ENCODE results near the gene RNU6-9.

Gene RNU6-9

DNA sequence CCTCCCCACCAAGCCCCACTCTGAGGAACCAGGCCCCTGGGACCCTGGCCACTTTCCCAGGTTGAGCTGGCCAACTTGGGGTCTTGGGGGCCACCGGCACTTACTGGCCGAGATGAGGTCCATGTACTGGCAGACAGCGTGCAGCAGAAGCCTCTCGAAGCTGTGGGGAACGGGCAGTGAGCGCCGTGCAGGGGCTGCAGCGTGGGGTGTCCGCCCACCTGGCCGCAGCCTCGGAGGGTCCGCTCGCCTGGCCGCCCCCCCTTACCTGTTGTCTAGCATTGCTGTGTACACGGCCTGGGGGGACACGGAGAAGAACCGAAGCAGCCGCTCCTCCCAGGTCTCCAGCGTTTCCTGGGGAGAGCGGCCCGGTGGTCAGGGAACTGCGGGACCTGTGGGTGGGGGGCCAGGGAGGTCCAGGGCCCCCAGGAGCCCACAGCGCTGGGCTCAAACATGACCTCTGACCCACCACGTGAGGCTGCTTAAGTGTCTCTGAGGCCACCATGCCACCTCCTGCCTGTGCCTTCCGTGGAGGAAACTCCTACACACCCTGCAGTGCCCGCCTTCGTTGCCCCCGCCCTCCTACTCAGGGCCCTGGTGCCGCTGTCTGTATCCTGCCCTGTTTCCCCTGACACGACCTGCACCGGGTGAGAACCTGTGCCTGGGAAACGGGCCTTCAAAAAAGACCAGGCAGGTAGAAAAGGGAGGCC, 6.2 kb downstream of the RNU6-9 start:
- DNase-seq = no peak

DNA sequence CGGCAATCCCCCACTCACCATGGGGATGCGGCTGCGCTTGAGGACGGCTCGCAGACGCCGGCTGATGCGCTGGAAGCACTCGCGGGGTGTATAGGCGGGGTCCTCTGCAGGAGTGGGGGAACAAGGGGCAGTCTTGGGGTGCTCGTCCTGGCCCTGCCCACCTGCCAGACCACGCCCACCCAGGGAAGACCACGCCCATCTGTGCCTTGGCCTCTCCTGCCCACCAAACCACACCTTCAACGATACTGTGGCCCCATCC, 6.7 kb downstream of the RNU6-9 start:
- no peak for DNase-seq

- no peak for DNase-seq
Observed at GRCh38 chr19:900302-901111, 7.2 kb downstream of the RNU6-9 start.

GRCh38 chr19:901216-902092, 8.2 kb downstream of the RNU6-9 start:
- no peak for DNase-seq

- no peak for DNase-seq
Observed at GRCh38 chr19:902093-902370, 8.7 kb downstream of the RNU6-9 start.

DNA sequence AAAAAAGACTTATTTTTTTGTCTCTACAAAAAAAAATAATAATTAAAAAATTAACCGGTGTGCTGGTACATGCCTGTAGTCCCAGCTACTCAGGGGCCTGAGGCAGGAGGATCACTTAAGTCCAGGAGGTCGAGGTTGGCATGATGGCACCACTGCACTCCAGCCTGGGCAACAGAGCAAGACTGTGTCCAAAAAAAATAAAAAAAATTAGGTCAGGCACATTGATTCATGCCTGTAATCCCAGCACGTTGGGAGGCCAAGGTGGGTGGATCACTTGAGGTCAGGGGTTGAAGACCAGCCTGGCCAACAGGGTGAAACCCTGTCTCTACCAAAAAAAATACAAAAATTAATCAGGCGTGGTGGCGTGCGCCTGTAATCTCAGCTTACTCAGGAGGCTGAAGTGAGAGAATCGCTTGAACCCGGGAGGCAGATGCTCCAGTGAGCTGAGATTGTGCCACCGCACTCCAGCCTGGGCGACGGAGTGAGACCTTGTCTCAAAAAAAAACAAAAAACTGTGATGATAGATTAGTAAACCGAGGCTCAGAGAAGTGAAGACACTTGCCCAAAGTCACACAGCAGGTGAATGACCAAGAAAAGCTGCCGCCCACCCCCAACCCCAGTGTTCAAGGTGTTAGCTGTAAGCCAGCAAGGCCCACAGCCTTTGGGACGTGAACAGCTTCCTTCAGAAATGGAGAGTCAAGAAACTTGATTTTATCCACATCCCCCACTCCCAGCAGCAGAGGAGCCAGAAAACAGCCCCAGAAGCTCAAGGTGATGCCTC, 9.4 kb downstream of the RNU6-9 start:
- no peak for DNase-seq

- no peak for DNase-seq
Observed at GRCh38 chr19:903266-903797, 10.0 kb downstream of the RNU6-9 start.

DNA sequence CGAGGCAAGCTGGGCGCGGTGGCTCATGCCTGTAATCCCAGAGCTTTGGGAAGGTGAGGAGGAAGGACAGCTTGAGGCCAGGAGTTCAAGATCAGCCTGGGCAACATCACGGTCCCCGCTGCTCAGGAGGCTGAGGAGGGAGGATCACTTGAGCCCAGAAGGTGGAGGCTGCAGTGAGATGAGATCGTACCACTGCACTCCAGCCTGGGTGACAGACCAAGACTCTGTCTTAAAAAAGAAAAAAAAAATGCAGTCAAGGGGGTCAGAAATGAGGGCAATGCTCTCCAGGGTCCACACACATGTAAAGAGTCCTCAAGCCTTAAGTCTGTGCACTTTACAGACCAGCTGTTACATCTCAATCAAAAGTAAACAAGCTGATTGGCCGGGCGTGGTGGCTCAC, 11.3 kb downstream of the RNU6-9 start:
- DNase-seq = no peak

DNA sequence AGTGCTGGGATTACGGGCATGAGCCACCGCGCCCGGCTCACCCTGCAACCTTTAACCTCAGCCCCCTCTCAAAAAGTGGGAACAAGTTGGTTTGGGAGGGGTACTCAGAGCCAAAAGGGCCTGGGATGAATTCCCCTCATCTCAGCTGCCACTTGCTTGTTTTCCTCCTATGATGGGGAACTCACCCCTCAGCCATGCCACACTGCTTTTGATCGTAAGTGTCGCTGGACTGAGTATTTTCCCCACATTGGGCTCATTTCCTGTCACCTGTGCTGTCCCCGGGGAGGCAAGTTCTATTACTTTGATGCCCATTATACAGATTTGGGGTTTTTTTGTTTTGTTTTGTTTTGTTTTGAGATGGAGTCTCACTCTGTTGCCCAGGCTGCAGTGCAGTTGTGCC, 13.2 kb downstream of the RNU6-9 start:
- DNase-seq = no peak

DNA sequence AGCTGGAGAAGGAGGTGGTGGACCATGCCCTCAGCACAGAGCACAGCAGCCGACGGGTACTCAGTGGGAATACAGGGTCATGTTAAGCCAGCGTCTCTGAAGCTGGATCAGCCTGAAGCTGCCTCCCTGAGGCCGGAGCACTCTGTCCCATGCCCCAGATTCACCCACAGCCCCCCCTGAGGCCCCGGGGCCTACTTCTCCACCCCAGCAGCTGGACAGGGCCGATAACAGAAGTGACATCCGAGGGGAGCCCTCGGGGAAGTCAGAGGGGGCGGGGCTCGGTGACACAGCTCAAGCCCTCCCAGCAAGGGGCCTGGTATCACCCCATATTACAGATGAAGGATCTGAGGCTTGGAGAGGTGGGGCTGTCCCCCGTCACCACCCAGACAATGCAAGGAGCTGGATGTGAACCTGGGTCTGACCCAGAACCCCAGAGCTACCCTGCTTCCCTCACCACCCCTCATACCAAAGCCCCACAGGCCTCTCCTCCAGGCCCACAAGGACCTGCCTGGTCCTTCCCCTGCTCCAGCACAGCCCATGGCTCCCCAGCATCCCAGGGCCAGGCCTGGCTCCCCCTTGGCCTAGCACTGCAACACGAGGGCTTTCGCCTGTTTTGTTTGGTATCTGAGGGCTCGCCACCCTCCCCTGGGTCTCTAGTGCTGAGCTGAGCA, 14.0 kb downstream of the RNU6-9 start:
- no peak for DNase-seq

- DNase-seq = no peak
Observed at GRCh38 chr19:911197-912033, 18.1 kb downstream of the RNU6-9 start.

DNA sequence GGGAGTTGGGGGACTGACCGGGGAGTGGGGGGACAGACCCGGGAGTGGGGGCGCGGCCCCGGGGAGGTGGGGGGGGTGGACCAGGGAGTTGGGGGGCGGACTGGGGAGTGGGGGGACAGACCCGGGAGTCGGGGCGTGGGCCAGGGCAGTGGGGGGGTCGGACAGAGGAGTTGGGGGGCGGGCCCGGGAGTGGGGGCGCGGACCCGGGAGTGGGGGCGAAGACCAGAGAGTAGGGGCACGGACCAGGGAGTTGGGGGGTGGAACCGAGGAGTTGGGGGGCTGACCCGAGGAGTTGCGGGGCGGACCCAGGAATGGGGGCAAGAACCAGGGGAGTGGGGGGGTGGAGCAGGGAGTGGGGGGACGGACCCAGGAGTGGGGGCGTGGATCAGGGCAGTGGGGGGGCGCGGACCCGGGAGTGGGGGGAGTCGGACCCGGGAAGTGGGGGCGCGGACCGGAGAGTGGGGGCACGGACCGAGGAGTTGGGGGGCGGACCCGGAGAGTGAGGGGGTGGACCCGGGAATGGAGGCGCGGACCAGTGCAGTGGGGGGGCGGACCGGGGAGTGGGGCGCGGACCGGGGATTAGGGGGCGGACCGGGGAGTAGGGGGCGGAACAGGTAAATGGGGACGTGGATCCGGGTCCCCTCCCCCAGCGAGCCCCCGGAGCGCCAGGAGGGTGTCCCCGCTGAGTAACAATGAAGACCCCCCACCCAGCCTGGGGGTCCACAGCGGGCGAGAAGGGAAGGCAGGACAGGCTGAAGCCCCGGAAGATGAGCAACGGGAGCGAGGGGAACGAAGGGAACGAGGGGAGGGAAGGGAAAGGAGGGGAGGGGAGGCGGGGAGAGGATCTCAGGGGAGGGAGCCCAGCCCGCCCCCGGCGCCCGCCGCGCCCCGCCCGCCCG, 19.1 kb downstream of the RNU6-9 start:
- DNase-seq = no peak

- DNase-seq = peak; percentile 53
Observed at GRCh38 chr19:913080-913748, 19.9 kb downstream of the RNU6-9 start, which contains the start of gene R3HDM4. TSS of gene R3HDM4 (minus strand) at chr19:913219. CDS start at chr19:913157, 62 bp downstream.

DNA sequence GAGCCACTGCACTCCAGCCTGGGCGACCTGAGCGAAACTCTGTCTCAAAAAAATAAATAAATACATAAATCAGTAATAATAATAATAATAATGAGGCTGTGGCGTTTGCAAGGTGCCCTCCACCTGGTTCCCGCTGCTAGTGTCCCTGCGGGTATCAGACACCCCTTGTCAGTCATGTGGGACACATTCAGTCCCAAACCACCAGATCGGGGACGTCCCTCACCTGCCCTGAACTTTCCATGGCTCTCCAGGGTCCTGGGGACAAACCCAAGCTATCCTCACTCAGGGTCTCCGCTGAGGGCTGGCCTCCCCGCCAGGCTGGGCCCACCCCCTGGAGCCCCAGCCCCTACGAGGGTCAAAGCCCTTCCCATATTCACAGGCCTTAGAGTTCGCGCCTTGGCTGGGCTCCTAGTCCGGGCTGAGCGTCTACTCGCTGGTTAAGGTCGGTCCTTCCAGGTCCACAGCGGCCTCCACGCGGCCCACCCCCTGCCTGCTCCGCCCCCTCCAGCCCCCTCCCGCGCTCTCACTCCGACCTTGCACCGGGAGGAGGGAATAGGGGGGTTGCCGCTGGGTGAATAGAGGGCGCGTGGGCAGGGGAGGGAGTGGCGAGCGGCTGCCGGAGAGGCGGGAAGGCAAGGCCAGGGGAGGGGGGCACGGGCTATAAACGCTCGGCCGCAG, 23.5 kb downstream of the RNU6-9 start:
- no peak for DNase-seq

- no peak for DNase-seq
Observed at GRCh38 chr19:917323-918151, 24.3 kb downstream of the RNU6-9 start, which contains the start of gene KISS1R. TSS of gene KISS1R (plus strand) at chr19:917333. CDS start at chr19:917503, 170 bp downstream.

DNA sequence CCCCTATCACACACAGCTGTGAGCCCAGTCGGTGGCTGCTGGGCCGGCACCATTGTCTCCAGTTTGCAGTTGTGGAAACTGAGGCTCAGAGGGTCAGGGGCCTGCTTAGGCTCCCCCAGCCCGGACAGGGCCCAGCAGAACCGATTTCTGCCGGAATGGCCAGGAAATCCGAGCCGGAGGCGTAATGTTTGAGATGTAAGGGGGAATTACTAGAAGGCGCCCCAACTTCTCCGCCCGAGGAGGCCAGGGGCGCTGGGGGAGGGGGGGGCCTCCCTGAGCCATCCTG, 24.8 kb downstream of the RNU6-9 start:
- DNase-seq = no peak

DNA sequence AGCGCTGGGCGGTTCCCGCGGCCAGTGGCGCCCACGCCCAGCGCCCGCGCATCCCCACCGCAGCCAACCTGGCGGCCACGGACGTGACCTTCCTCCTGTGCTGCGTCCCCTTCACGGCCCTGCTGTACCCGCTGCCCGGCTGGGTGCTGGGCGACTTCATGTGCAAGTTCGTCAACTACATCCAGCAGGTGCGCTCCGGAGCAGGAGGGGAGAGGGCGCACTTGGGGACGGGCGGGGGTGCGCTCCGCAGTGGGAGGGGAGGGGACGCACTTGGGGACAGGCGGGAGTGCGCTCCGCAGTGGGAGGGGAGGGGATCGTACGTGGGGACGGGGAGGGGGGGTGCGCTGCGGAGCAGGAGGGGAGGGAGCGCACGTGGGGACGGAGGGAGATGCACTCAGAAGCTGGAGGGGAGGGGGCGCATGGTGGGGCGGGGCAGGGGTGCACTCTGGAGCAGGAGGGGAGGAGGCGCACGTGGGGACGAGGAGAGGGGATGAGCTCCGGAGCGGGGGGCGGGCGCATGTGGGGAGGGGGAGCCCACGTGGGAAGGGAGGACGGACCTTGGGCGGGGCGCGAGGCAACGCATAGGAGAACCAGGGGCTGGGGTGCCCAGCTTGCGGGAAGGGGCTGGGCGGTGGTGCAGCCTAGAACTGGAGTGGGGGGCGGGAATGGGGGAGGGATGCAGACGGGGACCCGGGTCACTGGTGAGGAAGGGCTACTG, 25.4 kb downstream of the RNU6-9 start:
- DNase-seq = no peak

Data from HCEC 1CT (cell line).